OCI-LY7 (cell line): Measurements from ENCODE around the gene ABCC9. TPM values are rescaled to one million over a fixed set of nuclear protein-coding genes. Genes with fewer than 3 reads are reported as not detected.

Experiments
- BruUV-seq: library from RNA; stranded (reverse); fragments of 400-500 nt; replicated peaks from 2 replicates; lab custom pipeline; 2021; lab: Mats Ljungman, UMichigan
- CTCF ChIA-PET: fragments of 300-600 bp; sonication (Branson Sonifier 250); formaldehyde crosslinking; loops from one replicate; lab custom pipeline; 2022; ENCODE audit warnings: antibody characterized with exemption; ENCODE audit not compliant: unreplicated experiment; lab: Charles Lee
- POLR2A ChIA-PET: fragments of 300-600 bp; sonication (Branson Sonifier 250); formaldehyde crosslinking; loops from one replicate; lab custom pipeline; 2022; ENCODE audit warnings: antibody characterized with exemption; lab: Charles Lee
- DNase-seq: peaks from one replicate; pipeline ENCODE4 v3.0.0-alpha.2; 2015; ENCODE audit warnings: low spot score
- H2AFZ ChIP-seq: fragments of 200-600 bp; sonication (generic), shearing (Covaris generic); 2 replicates; pipeline ENCODE4 v1.6.1; 2014; ENCODE audit warnings: mild to moderate bottlenecking, antibody characterized with exemption, low read length, moderate library complexity
- H3K27ac ChIP-seq: fragments of 200-600 bp; sonication (generic); 2 replicates; pipeline ENCODE4 v1.5.1; 2014; ENCODE audit warnings: mixed run types, low read depth, mild to moderate bottlenecking, moderate library complexity, low read length, inconsistent platforms; ENCODE audit not compliant: poor library complexity, severe bottlenecking
- H3K36me3 ChIP-seq: fragments of 200-600 bp; sonication (generic); 2 replicates; pipeline ENCODE4 v1.6.1; 2014; ENCODE audit warnings: mild to moderate bottlenecking, antibody characterized with exemption, low read length, moderate library complexity, mixed read lengths; ENCODE audit not compliant: insufficient read depth
- H3K4me1 ChIP-seq: fragments of 200-600 bp; sonication (generic); 2 replicates; pipeline ENCODE4 v1.5.1; 2014; ENCODE audit warnings: mild to moderate bottlenecking, low read length; ENCODE audit not compliant: insufficient read depth, poor library complexity, severe bottlenecking
- H3K4me2 ChIP-seq: fragments of 200-600 bp; sonication (generic); 2 replicates; pipeline ENCODE4 v1.6.1; 2014; ENCODE audit warnings: mild to moderate bottlenecking, low read length
- H3K4me3 ChIP-seq: fragments of 200-600 bp; sonication (generic); 2 replicates; pipeline ENCODE4 v1.5.1; 2014; ENCODE audit warnings: mild to moderate bottlenecking, low read depth, low read length; ENCODE audit not compliant: poor library complexity, severe bottlenecking
- H3K79me2 ChIP-seq: fragments of 200-600 bp; sonication (generic); 2 replicates; pipeline ENCODE4 v1.6.1; 2016; ENCODE audit warnings: low read depth, mild to moderate bottlenecking, low read length, moderate library complexity, mixed read lengths; ENCODE audit not compliant: insufficient read depth
- H3K9me2 ChIP-seq: fragments of 200-600 bp; sonication (generic); 2 replicates; pipeline ENCODE4 v1.6.1; 2016; ENCODE audit warnings: mild to moderate bottlenecking, low read length, mixed read lengths; ENCODE audit not compliant: insufficient read depth
- H3K9me3 ChIP-seq: fragments of 200-600 bp; sonication (generic); 2 replicates; pipeline ENCODE4 v1.6.1; 2014; ENCODE audit warnings: mild to moderate bottlenecking, mixed run types, low read length, mixed read lengths
- H4K20me1 ChIP-seq: fragments of 200-600 bp; sonication (generic); 2 replicates; pipeline ENCODE4 v1.6.1; 2014; ENCODE audit warnings: mild to moderate bottlenecking, antibody characterized with exemption, low read length, moderate library complexity, mixed read lengths; ENCODE audit not compliant: insufficient read depth
- CTCF ChIP-seq: fragments of 200-600 bp; sonication (generic); conservative IDR thresholded peaks from 2 replicates; pipeline ENCODE4 v1.5.1; 2014; ENCODE audit warnings: mild to moderate bottlenecking, antibody characterized with exemption, low read length, moderate library complexity, mixed read lengths
- EZH2phosphoT487 ChIP-seq: fragments of 200-600 bp; sonication (generic); IDR thresholded peaks from 2 replicates; pipeline ENCODE4 v1.6.1; 2018; ENCODE audit warnings: low read depth, borderline replicate concordance, mild to moderate bottlenecking, mixed run types, antibody characterized with exemption, low read length, moderate library complexity, mixed read lengths
- intact Hi-C: fragments of 100-400 bp; cut with micrococcal nuclease; formaldehyde crosslinking; loops from one replicate; pipeline ENCODE4 v1.10.0; 2022; ENCODE audit not compliant: unreplicated experiment
- small RNA-seq: library from RNA; depleted of rRNA; stranded (forward); fragments of <200 nt; gene quantifications from one replicate; pipeline ENCODE3, GENCODE V24; 2014
- total RNA-seq, 2 experiments: library from RNA; depleted of rRNA in 1 of 2; stranded (reverse); fragments of >200 nt in 1 of 2; shearing (Covaris generic) in 1 of 2; gene quantifications; 2 replicates each; pipeline ENCODE4 v1.2.3, GENCODE V29; 2014 to 2022

ABCC9 gene
- total RNA-seq, 2 experiments from 2014 or later = not detected

- DNase-seq = no peak
- Histone ChIP-seq H3K79me2 (no peaks in the 10 kb centered on the region), H3K4me2 (no peak overlapping the region), H2AFZ (no peak overlapping the region), H3K27ac (no peak overlapping the region), H3K4me1 (no peaks in the 10 kb centered on the region), H4K20me1 (no peaks in the 10 kb centered on the region), H3K9me3 (no peaks in the 10 kb centered on the region), H3K9me2 (no peaks in the 10 kb centered on the region), H3K4me3 (no peak overlapping the region), H3K36me3 (no peaks in the 10 kb centered on the region)
- intact Hi-C loops = no loop called here
- no TSS peak for BruUV-seq
- ChIA-PET CTCF (no interaction called here), POLR2A (no interaction called here)
- TF ChIP-seq CTCF (no peak), EZH2phosphoT487 (no peak)
Observed at GRCh38 chr12:21751517-21751916, 189.7 kb downstream of the ABCC9 start.

Small RNA genes within 50 kb of the gene (small RNA-seq; reads per million reads assigned to genes)
- gene AC008250.2 = not detected

Other genes starting within 250 kb of the ABCC9 start
- not detected in 2 replicates for gene KCNJ8, start 166.7 kb downstream of the ABCC9 start, total RNA-seq (2014; rRNA removed; shearing (Covaris generic))
- not detected in 2 replicates for gene KCNJ8, start 166.7 kb downstream of the ABCC9 start, total RNA-seq (2022)
- gene CMAS, start 104.8 kb upstream of the ABCC9 start, total RNA-seq (2014; rRNA removed; shearing (Covaris generic)) = 19.9 and 22.2 TPM in 2 replicates
- 40.2 and 41.1 TPM in 2 replicates for gene CMAS, start 104.8 kb upstream of the ABCC9 start, total RNA-seq (2022)